Measurements from ENCODE around the gene ASIC3.

DNA sequence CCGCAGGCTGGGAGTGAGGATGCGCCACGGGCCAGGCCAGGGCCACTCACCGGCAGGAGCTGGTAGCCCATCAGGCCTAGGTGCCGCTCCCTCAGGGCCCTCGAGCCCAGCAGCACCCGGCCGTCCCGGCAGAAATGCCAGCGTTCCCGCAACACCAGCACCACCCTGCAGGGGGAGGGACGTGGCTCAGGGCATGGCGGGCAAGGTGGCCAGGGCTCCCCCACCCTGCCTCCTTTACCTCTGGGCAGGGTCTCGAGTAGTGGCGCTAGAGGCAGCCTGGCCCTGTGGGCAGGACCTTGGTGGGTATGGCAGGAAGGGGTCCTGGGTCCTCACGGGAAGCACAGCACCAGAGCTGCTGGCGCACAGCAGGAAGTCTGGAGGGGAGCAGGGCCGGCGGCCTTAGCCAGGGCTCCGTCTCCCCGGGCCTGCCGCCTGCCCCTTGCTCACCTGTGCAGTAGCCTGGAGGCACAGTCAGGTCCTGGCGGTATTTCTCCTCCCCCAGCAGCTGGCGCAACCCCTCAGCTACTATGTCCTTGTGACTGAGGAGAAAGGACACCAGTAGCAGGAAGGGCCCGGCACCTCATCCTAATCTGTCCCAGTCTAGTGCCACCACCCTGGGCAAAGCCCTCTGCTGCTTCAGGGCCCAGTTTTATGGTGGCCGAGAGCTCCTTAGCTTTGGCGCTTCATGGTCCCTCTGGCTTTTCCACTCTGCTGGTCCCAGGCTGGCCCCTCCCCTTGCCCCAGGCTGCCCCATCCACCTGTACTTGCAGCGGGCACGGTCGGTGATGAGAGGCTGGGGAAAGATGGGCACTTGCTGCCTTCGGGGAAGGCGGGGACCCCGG is 28.8 kb downstream of the ASIC3 start:
- TF ChIP-seq, protein P1, sequence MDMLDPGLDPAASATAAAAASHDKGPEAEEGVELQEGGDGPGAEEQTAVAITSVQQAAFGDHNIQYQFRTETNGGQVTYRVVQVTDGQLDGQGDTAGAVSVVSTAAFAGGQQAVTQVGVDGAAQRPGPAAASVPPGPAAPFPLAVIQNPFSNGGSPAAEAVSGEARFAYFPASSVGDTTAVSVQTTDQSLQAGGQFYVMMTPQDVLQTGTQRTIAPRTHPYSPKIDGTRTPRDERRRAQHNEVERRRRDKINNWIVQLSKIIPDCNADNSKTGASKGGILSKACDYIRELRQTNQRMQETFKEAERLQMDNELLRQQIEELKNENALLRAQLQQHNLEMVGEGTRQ (IDR thresholded peaks at IDR 0.05; ENCODE audit: low read length): no peak
- TF ChIP-seq MAX (IDR thresholded peaks at IDR 0.05): 0 out of 2 replicates have a peak, but pooled peaks have one; percentile 27
- peak in 2 of 3 experiments; percentile 55 to 70; a peak in 3 of 4 replicates for TF ChIP-seq CTCF (IDR thresholded peaks at IDR 0.05; ENCODE audit: control extremely low read depth in 1 of 3, insufficient read depth in 1 of 3, low read depth in 1 of 3, low read length in 3 of 3)
- TF ChIP-seq POLR2A (IDR thresholded peaks at IDR 0.05; ENCODE audit: control extremely low read depth in 1 of 2, low read depth in 2 of 2, low read length in 2 of 2): no peak
- TF ChIP-seq CREB1 (IDR thresholded peaks at IDR 0.05): no peak
- no peak for TF ChIP-seq HDAC2 (IDR thresholded peaks at IDR 0.05; ENCODE audit: borderline replicate concordance in 1 of 2, low read depth in 2 of 2, low read length in 2 of 2)
